ENCODE measurements around the gene APLNR.

- no peak for TF ChIP-seq REST (IDR thresholded peaks at IDR 0.05; ENCODE audit: low read depth, low read length)
- no peak for TF ChIP-seq ETV6 (conservative IDR thresholded peaks at IDR 0.05 in 1 of 2, IDR thresholded peaks at IDR 0.05 in 1 of 2; ENCODE audit: borderline replicate concordance in 1 of 2, low read depth in 1 of 2)
- TF ChIP-seq CTCF (IDR thresholded peaks at IDR 0.05 in 2 of 3, conservative IDR thresholded peaks at IDR 0.05 in 1 of 3; ENCODE audit: control insufficient read depth in 2 of 3, extremely low read depth in 1 of 3, insufficient read depth in 1 of 3, low read depth in 3 of 3, low read length in 3 of 3), result no peak
- no peak for TF ChIP-seq SMAD1 (IDR thresholded peaks at IDR 0.05; ENCODE audit: low read depth, partially characterized antibody)
- TF ChIP-seq E4F1 (IDR thresholded peaks at IDR 0.05; ENCODE audit: borderline replicate concordance, partially characterized antibody), result no peak
- TF ChIP-seq ZBTB33 (IDR thresholded peaks at IDR 0.05), result no peak
- TF ChIP-seq EP300 (IDR thresholded peaks at IDR 0.05; ENCODE audit: borderline replicate concordance in 1 of 2, control insufficient read depth in 1 of 2, low read depth in 2 of 2, low read length in 2 of 2), result no peak
- TF ChIP-seq NR2C1 (IDR thresholded peaks at IDR 0.05), result no peak
Measured at GRCh38 chr11:57262157-57262556, 25.1 kb upstream of the APLNR start.
